Brain pericyte (primary cell): ENCODE measurements around the gene LMO2.

Source experiments
- DNase-seq: peaks from one replicate; pipeline ENCODE4 v3.0.0-alpha.2; 2012; ENCODE audit warnings: low read depth, low spot score

Gene LMO2

GRCh38 chr11:33889296-33889695 lies 2.6 kb downstream of the LMO2 start:
- no peak for DNase-seq

- no peak for DNase-seq
Observed at GRCh38 chr11:33887886-33888285, 4.0 kb downstream of the LMO2 start.

GRCh38 chr11:33885338-33886005 lies 6.4 kb downstream of the LMO2 start:
- no peak for DNase-seq

GRCh38 chr11:33884601-33885000 lies 7.3 kb downstream of the LMO2 start:
- DNase-seq, result no peak

- DNase-seq, result no peak
Observed at GRCh38 chr11:33884035-33884434, 7.8 kb downstream of the LMO2 start.

GRCh38 chr11:33881651-33882503 lies 10.0 kb downstream of the LMO2 start:
- no peak for DNase-seq

GRCh38 chr11:33880979-33881378 lies 10.9 kb downstream of the LMO2 start:
- DNase-seq, result no peak

- no peak for DNase-seq
Observed at GRCh38 chr11:33879375-33879774, 12.5 kb downstream of the LMO2 start.

- DNase-seq, result no peak
Observed at GRCh38 chr11:33877038-33877437, 14.8 kb downstream of the LMO2 start.

GRCh38 chr11:33875621-33876294 lies 16.1 kb downstream of the LMO2 start:
- no peak for DNase-seq

GRCh38 chr11:33874910-33875490 lies 16.9 kb downstream of the LMO2 start:
- DNase-seq, result no peak

GRCh38 chr11:33874433-33874832 lies 17.4 kb downstream of the LMO2 start:
- no peak for DNase-seq

- DNase-seq, result no peak
Observed at GRCh38 chr11:33869481-33870422, 22.1 kb downstream of the LMO2 start.

- no peak for DNase-seq
Observed at GRCh38 chr11:33868647-33869461, 23.0 kb downstream of the LMO2 start.

- DNase-seq, result no peak
Observed at GRCh38 chr11:33867996-33868646, 23.8 kb downstream of the LMO2 start.

- no peak for DNase-seq
Observed at GRCh38 chr11:33867561-33867960, 24.3 kb downstream of the LMO2 start.

GRCh38 chr11:33866936-33867335 lies 24.9 kb downstream of the LMO2 start:
- DNase-seq, result no peak

GRCh38 chr11:33864479-33864878 lies 27.4 kb downstream of the LMO2 start:
- no peak for DNase-seq

- no peak for DNase-seq
Observed at GRCh38 chr11:33863418-33864172, 28.3 kb downstream of the LMO2 start.
